HG03039 (cell line): Measurements from ENCODE around the gene GLRA1.

Experiments used
- ATAC-seq: cut with Tn5 transposase; IDR thresholded peaks from one replicate; pipeline ENCODE4 v1.9.1; 2021; ENCODE audit warnings: mild to moderate bottlenecking, moderate library complexity; ENCODE audit not compliant: unreplicated experiment

The GLRA1 gene

DNA sequence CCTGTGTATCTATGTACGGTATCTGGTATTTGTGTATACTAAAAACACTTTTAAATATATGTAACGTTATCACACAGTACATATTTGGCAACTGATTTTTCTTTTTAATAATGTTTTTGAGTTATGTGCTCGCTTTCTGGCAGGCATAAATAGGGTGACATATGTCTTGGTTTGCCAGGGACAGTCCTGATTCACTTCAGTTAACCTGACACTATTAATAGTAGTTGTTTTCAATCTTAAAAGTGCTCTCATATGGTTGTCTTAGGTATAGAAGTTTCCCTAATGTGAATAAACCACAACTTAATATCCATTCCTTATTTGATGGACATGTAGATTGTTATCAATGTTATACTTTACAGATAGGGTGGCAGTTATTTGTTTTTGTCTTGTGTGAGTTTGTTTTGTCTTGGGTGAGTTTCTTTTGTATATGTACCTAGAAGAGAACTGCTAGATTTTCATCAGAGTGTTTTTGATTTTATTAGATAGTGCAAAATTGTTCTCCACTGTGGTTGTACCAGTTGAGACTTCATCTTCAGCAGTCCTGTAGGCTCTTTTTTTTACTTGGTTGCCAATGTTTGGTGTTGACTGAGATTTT is 145.0 kb downstream of the GLRA1 start:
- no peak for ATAC-seq

DNA sequence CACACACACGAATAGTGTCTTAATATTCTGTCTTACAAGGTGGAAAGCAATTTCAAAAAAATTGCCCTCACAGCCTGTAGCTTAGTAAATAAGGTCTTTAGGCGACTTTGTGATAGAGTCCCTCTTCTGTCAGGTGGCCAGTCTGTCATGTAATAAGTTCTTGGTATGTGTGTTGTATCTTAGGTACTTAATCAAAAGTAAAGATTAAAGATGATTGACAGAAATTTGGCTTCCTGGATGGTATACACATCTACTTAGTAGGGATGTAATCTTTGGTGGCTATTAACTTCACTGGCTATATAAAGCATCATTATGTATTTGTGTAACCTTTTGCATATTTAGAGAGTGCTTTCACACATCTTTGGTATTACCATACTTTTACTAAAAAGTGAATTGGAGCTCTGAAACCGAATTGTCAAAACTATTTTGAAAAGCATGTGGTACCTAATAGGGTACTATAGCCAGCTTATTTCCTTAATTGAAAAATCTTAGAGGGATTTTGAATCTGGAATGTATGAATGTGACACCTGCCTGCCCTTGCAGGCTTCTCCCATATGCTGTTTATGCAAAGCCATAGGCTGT is 149.5 kb downstream of the GLRA1 start:
- ATAC-seq, result no peak

DNA sequence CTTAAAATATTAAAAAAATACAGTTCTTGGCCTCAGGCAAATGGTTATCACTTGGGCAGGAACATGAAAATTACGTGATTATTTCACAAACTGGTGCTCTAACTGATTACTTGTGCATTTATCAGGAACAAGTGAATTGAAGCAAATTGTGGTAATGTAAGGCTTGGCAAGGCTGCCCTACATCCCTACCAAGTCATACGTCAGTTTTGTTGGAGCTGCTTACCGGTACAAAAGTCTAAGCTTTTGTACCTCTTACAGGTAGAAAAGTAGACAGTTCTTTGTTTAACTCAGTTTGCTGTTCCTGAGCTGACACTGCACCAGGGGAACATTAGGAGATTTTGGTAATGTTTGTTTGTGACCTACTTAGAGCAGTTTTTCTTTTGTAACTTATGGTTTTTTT is 150.7 kb downstream of the GLRA1 start:
- no peak for ATAC-seq

DNA sequence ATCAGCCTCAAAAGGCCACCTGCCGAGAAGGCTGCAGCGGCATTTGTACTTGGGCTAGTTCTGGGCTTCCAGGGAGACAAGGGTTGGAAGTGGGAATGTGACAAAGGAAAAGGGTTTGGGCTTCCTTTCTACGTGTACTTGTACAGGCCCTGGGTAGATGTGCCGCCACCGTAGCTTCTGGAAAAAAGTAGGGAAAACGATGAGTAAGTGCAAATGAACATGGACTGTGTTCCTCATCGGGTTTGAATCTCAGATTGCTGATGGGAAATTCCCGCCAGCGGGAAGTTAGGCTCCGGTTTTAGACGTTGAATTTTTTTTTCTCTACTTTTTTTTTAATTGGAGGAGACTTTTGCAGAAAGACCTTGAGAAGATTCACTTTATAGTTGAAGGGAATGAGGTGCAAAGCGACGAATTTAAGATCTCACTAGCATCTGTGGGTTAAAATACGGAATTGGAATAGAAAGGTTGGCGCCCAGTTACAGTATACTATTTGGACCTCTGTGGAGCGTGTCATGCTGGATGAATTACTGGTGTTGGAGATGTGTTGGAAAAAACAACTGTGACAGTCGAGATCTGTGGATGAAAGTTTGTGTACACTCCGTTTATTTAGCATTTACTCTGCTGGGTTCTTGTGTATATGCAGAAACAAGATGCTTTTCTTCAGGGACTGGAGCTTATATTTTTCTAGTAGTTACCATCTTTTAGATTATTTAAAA is 151.6 kb downstream of the GLRA1 start:
- no peak for ATAC-seq
